Limb (tissue), 2 donors: ENCODE measurements around the gene PCDHA9.
"Not testable (repeated sequence)": the region's sequence is repeated elsewhere in the genome, so short reads cannot be mapped to it uniquely, and the experiment has no call there.

Experiments used
- DNase-seq, 2 donors: peaks; one replicate each; pipeline ENCODE4 v3.0.0-alpha.2; 2016; ENCODE audit errors: extremely low spot score in 2 of 2

PCDHA9 gene

DNA sequence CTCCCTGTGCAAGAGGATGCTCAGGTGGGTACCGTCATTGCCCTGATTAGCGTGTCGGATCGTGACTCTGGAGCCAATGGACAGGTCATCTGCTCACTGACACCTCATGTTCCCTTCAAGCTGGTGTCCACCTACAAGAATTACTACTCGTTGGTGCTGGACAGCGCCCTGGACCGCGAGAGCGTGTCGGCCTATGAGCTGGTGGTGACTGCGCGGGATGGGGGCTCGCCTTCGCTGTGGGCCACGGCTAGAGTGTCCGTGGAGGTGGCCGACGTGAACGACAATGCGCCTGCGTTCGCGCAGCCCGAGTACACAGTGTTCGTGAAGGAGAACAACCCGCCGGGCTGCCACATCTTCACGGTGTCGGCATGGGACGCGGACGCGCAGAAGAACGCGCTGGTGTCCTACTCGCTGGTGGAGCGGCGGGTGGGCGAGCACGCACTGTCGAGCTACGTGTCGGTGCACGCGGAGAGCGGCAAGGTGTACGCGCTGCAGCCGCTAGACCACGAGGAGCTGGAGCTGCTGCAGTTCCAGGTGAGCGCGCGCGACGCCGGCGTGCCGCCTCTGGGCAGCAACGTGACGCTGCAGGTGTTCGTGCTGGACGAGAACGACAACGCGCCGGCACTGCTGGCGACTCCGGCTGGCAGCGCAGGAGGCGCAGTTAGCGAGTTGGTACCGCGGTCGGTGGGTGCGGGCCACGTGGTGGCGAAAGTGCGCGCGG, 28.5 kb downstream of the PCDHA9 start:
- not testable (repeated sequence) for DNase-seq

DNA sequence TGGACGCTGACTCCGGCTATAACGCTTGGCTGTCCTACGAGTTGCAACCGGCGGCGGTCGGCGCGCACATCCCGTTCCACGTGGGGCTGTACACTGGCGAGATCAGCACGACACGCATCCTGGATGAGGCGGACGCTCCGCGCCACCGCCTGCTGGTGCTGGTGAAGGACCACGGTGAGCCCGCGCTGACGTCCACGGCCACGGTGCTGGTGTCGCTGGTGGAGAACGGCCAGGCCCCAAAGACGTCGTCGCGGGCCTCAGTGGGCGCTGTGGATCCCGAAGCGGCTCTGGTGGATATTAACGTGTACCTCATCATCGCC, 29.0 kb downstream of the PCDHA9 start:
- DNase-seq: no peak

DNA sequence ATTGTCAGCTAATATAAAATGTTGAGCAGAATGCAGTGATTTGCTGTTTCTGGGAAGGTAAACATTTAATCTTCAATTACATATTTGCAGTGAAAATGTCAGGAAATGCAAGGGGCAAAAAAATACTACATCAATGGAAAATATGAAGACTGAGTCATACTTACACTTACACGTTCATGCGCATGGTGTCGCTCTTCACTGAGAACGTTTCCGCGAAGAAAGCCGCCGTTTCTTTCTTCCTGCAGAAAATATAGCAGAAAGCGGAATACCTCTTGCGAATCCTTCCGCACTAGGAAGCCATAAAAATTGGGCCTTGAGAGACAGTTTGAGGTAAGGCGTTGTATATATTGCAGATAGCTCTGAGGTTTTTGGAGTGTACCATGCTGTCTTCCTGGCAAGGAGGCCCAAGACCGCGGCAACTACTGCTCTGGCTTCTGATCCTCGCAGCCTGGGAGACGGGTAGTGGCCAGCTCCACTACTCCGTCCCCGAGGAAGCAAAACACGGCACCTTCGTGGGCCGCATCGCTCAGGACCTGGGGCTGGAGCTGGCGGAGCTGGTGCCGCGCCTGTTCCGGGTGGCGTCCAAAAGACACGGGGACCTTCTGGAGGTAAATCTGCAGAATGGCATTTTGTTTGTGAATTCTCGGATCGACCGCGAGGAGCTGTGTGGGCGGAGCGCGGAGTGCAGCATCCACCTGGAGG, 33.9 kb downstream of the PCDHA9 start, which contains the start of gene PCDHA13:
Gene PCDHA13 (plus strand): TSS at position 236 of the 702 bp plus-strand sequence. CDS start 145 bp downstream, at position 381.
- no peak for DNase-seq

DNA sequence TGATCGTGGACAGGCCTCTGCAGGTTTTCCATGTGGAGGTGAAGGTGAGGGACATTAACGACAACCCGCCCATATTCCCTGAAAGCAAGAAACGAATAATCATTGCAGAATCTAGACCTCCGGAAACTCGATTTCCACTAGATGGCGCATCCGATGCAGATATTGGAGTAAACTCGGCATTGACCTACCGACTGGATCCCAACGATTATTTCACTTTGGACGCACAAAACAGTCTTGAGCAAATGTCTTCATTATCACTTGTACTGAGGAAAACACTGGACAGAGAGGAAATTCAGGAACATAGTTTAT, 34.4 kb downstream of the PCDHA9 start:
- DNase-seq: no peak

DNA sequence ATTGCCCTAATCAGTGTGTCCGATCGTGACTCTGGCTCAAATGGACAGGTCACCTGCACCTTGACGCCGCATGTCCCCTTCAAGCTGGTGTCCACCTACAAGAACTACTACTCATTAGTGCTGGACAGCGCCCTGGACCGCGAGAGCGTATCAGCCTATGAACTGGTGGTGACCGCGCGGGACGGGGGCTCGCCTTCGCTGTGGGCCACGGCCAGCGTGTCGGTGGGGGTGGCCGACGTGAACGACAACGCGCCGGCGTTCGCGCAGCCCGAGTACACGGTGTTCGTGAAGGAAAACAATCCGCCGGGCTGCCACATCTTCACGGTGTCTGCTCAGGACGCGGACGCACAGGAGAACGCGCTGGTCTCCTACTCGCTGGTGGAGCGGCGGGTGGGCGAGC, 35.2 kb downstream of the PCDHA9 start:
- DNase-seq: no peak

DNA sequence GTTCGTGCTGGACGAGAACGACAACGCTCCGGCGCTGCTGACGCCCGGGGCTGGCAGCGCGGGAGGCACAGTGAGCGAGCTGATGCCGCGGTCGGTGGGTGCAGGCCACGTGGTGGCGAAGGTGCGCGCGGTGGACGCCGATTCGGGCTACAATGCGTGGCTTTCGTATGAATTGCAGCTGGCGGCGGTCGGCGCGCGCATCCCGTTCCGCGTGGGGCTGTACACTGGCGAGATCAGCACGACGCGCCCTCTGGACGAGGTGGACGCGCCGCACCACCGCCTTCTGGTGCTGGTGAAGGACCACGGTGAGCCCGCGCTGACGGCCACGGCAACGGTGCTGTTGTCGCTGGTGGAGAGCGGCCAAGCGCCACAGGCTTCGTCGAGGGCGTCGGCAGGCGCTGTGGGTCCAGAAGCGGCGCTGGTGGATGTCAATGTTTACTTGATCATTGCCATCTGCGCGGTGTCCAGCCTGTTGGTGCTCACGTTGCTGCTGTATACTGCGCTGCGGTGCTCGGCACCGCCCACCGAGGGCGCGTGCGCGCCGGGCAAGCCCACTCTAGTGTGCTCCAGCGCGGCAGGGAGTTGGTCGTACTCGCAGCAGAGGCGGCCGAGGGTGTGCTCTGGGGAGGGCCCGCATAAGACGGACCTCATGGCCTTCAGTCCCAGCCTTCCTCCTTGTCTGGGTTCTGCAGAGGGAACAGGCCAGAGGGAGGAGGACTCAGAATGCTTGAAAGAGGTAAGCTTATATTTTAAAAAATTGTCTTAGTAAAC, 35.9 kb downstream of the PCDHA9 start:
- DNase-seq: no peak
